H54 (cell line): ENCODE results near the gene TADA1.
A peak's percentile ranks its signal among the peaks of the same experiment; 100 is the strongest.
"Not testable (repeated sequence)": the region's sequence is repeated elsewhere in the genome, so short reads cannot be mapped to it uniquely, and the experiment has no call there.

Experiments
- DNase-seq: peaks from one replicate; pipeline ENCODE4 v3.0.0; 2011; ENCODE audit warnings: low spot score, mixed read lengths; ENCODE audit not compliant: insufficient read length
- FAIRE-seq: peaks from 3 replicates; lab custom pipeline; 2011; peaks lifted over from hg19 to GRCh38; lab: Jason Lieb, UNC
- POLR2A ChIP-seq: IDR thresholded peaks from 2 replicates; pipeline ENCODE4 v1.6.1; 2011; ENCODE audit warnings: low read depth, mild to moderate bottlenecking, low read length

The TADA1 gene

GRCh38 chr1:166843769-166844596 is 32.1 kb downstream of the TADA1 start:
- DNase-seq (no peak), FAIRE-seq (no peak)
- TF ChIP-seq POLR2A: no peak

GRCh38 chr1:166843322-166843721 is 32.7 kb downstream of the TADA1 start:
- FAIRE-seq: no peak
- TF ChIP-seq POLR2A: no peak
- DNase-seq: no peak

GRCh38 chr1:166840309-166841274 is 35.5 kb downstream of the TADA1 start:
- no peak for TF ChIP-seq POLR2A
- DNase-seq: no peak
- no peak for FAIRE-seq

- DNase-seq (peak; percentile 33), FAIRE-seq (no peak)
- TF ChIP-seq POLR2A: no peak
Measured at GRCh38 chr1:166839600-166840308, 36.3 kb downstream of the TADA1 start.

- peak; percentile 81 for TF ChIP-seq POLR2A
- DNase-seq (peak; percentile 87), FAIRE-seq (no peak)
Measured at GRCh38 chr1:166838766-166839599, 37.1 kb downstream of the TADA1 start, which contains the start of gene POGK. Gene POGK, plus strand, starts transcription at chr1:166839475. Its CDS starts 1,482 bp downstream, at chr1:166840957.

GRCh38 chr1:166836733-166837132 is 39.3 kb downstream of the TADA1 start:
- DNase-seq (peak; percentile 18), FAIRE-seq (no peak)
- TF ChIP-seq POLR2A: no peak

- not testable (repeated sequence) for DNase-seq, FAIRE-seq
Measured at GRCh38 chr1:166829762-166830161, 46.3 kb downstream of the TADA1 start.

- FAIRE-seq (no peak), DNase-seq (no peak)
- TF ChIP-seq POLR2A: no peak
Measured at GRCh38 chr1:166827426-166827825, 48.6 kb downstream of the TADA1 start.

GRCh38 chr1:166822385-166822784 is 53.7 kb downstream of the TADA1 start:
- FAIRE-seq: no peak
- no peak for DNase-seq
- no peak for TF ChIP-seq POLR2A

GRCh38 chr1:166819974-166820373 is 56.1 kb downstream of the TADA1 start:
- FAIRE-seq: no peak
- TF ChIP-seq POLR2A: no peak

GRCh38 chr1:166814611-166815010 is 61.5 kb downstream of the TADA1 start:
- FAIRE-seq (no peak), DNase-seq (no peak)
- TF ChIP-seq POLR2A: no peak

More at GRCh38 chr1:166819974-166820373, 56.1 kb downstream of the TADA1 start:
- DNase-seq: no peak

GRCh38 chr1:166813508-166814223 is 62.4 kb downstream of the TADA1 start:
- FAIRE-seq (no peak), DNase-seq (no peak)
- TF ChIP-seq POLR2A: no peak
